GM20000 (cell line): Measurements from ENCODE around the gene RAB20.

Source experiments
- DNase-seq: peaks from one replicate; pipeline ENCODE4 v3.0.0; 2012; ENCODE audit warnings: low spot score
- CTCF ChIP-seq: IDR thresholded peaks from 2 replicates; pipeline ENCODE4 v1.5.1; 2012; ENCODE audit warnings: mild to moderate bottlenecking, control low read depth; ENCODE audit errors: extremely low read depth, missing control alignments

The RAB20 gene

GRCh38 chr13:110520431-110521295 lies 40.9 kb downstream of the RAB20 start:
- no peak for DNase-seq
- no peak for TF ChIP-seq CTCF

- DNase-seq: no peak
- no peak for TF ChIP-seq CTCF
These were observed 42.0 kb downstream of the RAB20 start for GRCh38 chr13:110519506-110519905.

GRCh38 chr13:110519046-110519445 lies 42.5 kb downstream of the RAB20 start:
- DNase-seq: no peak
- TF ChIP-seq CTCF: no peak

- DNase-seq: no peak
- TF ChIP-seq CTCF: no peak
These were observed 43.0 kb downstream of the RAB20 start for GRCh38 chr13:110518571-110518970.

GRCh38 chr13:110518226-110518525 lies 43.3 kb downstream of the RAB20 start:
- no peak for DNase-seq
- TF ChIP-seq CTCF: no peak

- no peak for DNase-seq
- no peak for TF ChIP-seq CTCF
These were observed 43.9 kb downstream of the RAB20 start for GRCh38 chr13:110517505-110518225.

GRCh38 chr13:110516500-110516899 lies 45.0 kb downstream of the RAB20 start:
- DNase-seq: no peak
- TF ChIP-seq CTCF: no peak
